Lower leg skin (tissue), 4 donors: ENCODE results near the gene ABHD12. TPM values are rescaled to one million over a fixed set of nuclear protein-coding genes. Genes with fewer than 3 reads are reported as not detected.

Experiments
- DNase-seq, 2 donors: peaks; one replicate each; pipeline ENCODE4 v3.0.0-alpha.2; 2019; ENCODE audit warnings: low spot score in 2 of 2
- H3K4me3 ChIP-seq: fragments of 200-600 bp; sonication (generic); 2 replicates; pipeline ENCODE4 v1.5.1; 2017; ENCODE audit warnings: mild to moderate bottlenecking, low read depth; ENCODE audit not compliant: poor library complexity, severe bottlenecking
- CTCF ChIP-seq, 3 donors: fragments of 450-650 bp; IDR thresholded peaks; one replicate each; pipeline ENCODE4 v1.5.1; 2016; ENCODE audit warnings: antibody characterized with exemption in 3 of 3, mild to moderate bottlenecking in 3 of 3, moderate library complexity in 2 of 3
- POLR2A ChIP-seq, 2 donors: fragments of 450-650 bp; IDR thresholded peaks; one replicate each; pipeline ENCODE4 v1.6.1; 2016 to 2017; ENCODE audit warnings: antibody characterized with exemption in 2 of 2, mild to moderate bottlenecking in 1 of 2, moderate library complexity in 1 of 2
- WGBS, 2 donors: methylation state at CpG; one replicate each; pipeline ENCODE4 v1.1.5; 2018; 5-methylcytosine and 5-hydroxymethylcytosine counted together
- intact Hi-C: fragments of 100-400 bp; cut with DNase I; formaldehyde crosslinking; loops from one replicate; pipeline ENCODE4 v1.15.0; 2023; ENCODE audit warnings: low total_unique reads
- total RNA-seq, 4 donors: library from RNA; depleted of rRNA; stranded (reverse); fragments of >200 nt; gene quantifications; one replicate each; pipeline ENCODE4 v1.1.0, GENCODE V29; 2016

ABHD12 gene
- total RNA-seq, 4 donors from 2014 or later: 51.7 to 121 (median 103) TPM

- 96 to 100% methylated on average over 5 of the region's 5 CpGs for WGBS, 2 donors
- DNase-seq: no peak
- intact Hi-C loops: no loop called here
- no peak overlapping the region for H3K4me3 ChIP-seq
- TF ChIP-seq CTCF (IDR thresholded peaks at IDR 0.05) (no peak), POLR2A (IDR thresholded peaks at IDR 0.05) (no peak)
These were observed 12.3 kb downstream of the ABHD12 start for GRCh38 chr20:25378189-25378883.

- TF ChIP-seq CTCF (IDR thresholded peaks at IDR 0.05) (no peak), POLR2A (IDR thresholded peaks at IDR 0.05) (no peak)
- no peak for DNase-seq
- no peak overlapping the region for H3K4me3 ChIP-seq
- whole genome bisulfite sequencing, 2 donors: 93 to 94% methylated on average over 2 of the region's 2 CpGs
- intact Hi-C loops: no loop called here
These were observed 13.7 kb downstream of the ABHD12 start for GRCh38 chr20:25376886-25377285.

GRCh38 chr20:25376236-25376635, 14.4 kb downstream of the ABHD12 start:
- 88 to 90% methylated on average over 4 of the region's 4 CpGs for WGBS, 2 donors
- no peak for DNase-seq
- TF ChIP-seq CTCF (IDR thresholded peaks at IDR 0.05) (no peak), POLR2A (IDR thresholded peaks at IDR 0.05) (no peak)
- H3K4me3 ChIP-seq: no peak overlapping the region
- intact Hi-C loops: no loop called here

- intact Hi-C loops: no loop called here
- 94 to 100% methylated on average over 2 of the region's 2 CpGs for WGBS, 2 donors
- no peak overlapping the region for H3K4me3 ChIP-seq
- TF ChIP-seq CTCF (IDR thresholded peaks at IDR 0.05) (no peak), POLR2A (IDR thresholded peaks at IDR 0.05) (no peak)
- DNase-seq: no peak
These were observed 15.8 kb downstream of the ABHD12 start for GRCh38 chr20:25374842-25375241.

- intact Hi-C loops: no loop called here
- no peak for DNase-seq
- no peak for TF ChIP-seq POLR2A (IDR thresholded peaks at IDR 0.05)
- no peak for TF ChIP-seq CTCF (IDR thresholded peaks at IDR 0.05)
- no peak overlapping the region for H3K4me3 ChIP-seq
- 90 to 94% methylated on average over 10 of the region's 10 CpGs for WGBS, 2 donors
These were observed 17.9 kb downstream of the ABHD12 start for GRCh38 chr20:25372584-25373336.
